H1 (cell line): ENCODE measurements around the gene INO80. TPM values are rescaled to one million over a fixed set of nuclear protein-coding genes. Genes with fewer than 3 reads are reported as not detected.

Experiments used
- E2F6 ChIP-seq: IDR thresholded peaks from 2 replicates; pipeline ENCODE4 v1.6.1; 2012; ENCODE audit warnings: inconsistent platforms
- HDAC6 ChIP-seq: IDR thresholded peaks from one replicate; pipeline ENCODE4 v1.7.1; 2012; ENCODE audit warnings: low read depth, mild to moderate bottlenecking, inconsistent platforms, low read length, moderate library complexity
- KDM4A ChIP-seq: IDR thresholded peaks from one replicate; pipeline ENCODE4 v1.7.1; 2012; ENCODE audit warnings: low read depth, mild to moderate bottlenecking, moderate library complexity, low read length, inconsistent platforms; ENCODE audit not compliant: severe bottlenecking
- KDM5A ChIP-seq: fragments of 200-600 bp; IDR thresholded peaks from 2 replicates; pipeline ENCODE4 v1.7.1; 2012; ENCODE audit warnings: mild to moderate bottlenecking, low read length, inconsistent platforms, mixed read lengths
- RBBP5 ChIP-seq: IDR thresholded peaks from 2 replicates; pipeline ENCODE4 v1.7.1; 2012; ENCODE audit warnings: low read depth, mild to moderate bottlenecking, inconsistent platforms, low read length, moderate library complexity, borderline replicate concordance
- SAP30 ChIP-seq: fragments of 300-600 bp; sonication (generic); IDR thresholded peaks from 2 replicates; pipeline ENCODE4 v1.7.1; 2012; ENCODE audit warnings: low read length, moderate library complexity, mild to moderate bottlenecking, inconsistent platforms; ENCODE audit not compliant: insufficient read depth, insufficient replicate concordance
- polyA plus RNA-seq, 7 experiments: library from polyadenylated mRNA; depleted of rRNA in 3 of 7; stranded (reverse) in 5 of 7; unstranded in 2 of 7; fragments of >200 nt in 5 of 7; fragments of 200-250 nt in 2 of 7; gene quantifications; 1 replicate in 5 of 7; 2 replicates in 1 of 7; 4 replicates in 1 of 7; pipeline versions ENCODE4 v1.2.1 to v1.2.3, GENCODE V29; 2011 to 2013; ENCODE audit warnings: missing spikeins in 2 of 7, mixed read lengths in 2 of 7
- total RNA-seq: library from RNA; stranded (reverse); fragmentation: NEBNext Ultra II Directional; extraction: Animal tissue kit (Norgen Biotek cat#: 25700); gene quantifications from 2 replicates; pipeline ENCODE4 v1.2.1, GENCODE V29; 2021
- TF ChIP-seq, protein P1 (sequence below): fragments of 300-600 bp; sonication (generic); IDR thresholded peaks from 2 replicates; pipeline ENCODE4 v1.7.1; 2012; ENCODE audit warnings: low read length, moderate library complexity, mild to moderate bottlenecking, inconsistent platforms; ENCODE audit not compliant: insufficient replicate concordance
- TF ChIP-seq, protein P2 (sequence below): IDR thresholded peaks from 2 replicates; pipeline ENCODE4 v1.6.1; 2011; ENCODE audit warnings: low read depth, mild to moderate bottlenecking, low read length; ENCODE audit not compliant: insufficient read depth

The INO80 gene
- total and polyA plus RNA-seq, 2 of the 8 experiments (the other 6 are each of a cell fraction or from before 2014, with no cell fraction given): 4.3 to 24.5 TPM

DNA sequence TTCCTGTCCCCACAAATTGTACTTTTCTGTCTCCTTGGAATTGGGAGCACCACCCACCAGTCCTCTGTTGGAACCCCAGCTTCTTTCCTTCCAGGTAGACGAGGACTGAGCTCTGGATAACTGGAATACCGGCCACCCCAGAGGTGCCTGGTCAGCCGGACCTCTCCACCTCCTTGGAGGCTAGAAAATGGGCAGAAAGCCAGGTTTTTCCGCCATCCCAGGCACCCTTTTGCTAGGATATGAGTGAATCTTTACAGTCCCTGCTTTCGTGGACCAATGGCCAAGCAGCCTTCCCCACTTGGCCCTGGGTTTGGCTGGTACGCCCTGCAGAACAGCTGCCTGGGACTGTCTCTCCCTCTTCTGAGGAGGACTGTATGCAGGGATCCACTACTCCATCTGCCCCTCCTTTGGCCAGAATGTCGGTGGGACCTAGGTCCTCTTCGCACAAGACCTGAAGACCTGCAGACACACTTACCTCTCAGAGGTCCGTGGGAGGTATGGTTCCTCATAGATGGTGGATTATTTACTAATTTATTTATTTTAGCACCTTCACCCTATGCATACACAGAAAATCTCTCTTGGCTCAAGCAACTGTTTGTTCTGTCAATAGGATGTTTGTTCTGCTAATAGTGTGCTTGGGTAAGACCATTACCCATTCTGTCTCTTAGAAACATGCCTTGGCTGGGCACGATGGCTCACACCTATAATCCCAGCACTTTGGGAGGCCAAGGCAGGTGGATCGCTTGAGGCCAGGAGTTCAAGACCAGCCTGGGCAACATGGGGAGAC lies 171.4 kb downstream of the INO80 start (continued):
- TF ChIP-seq, protein P1, sequence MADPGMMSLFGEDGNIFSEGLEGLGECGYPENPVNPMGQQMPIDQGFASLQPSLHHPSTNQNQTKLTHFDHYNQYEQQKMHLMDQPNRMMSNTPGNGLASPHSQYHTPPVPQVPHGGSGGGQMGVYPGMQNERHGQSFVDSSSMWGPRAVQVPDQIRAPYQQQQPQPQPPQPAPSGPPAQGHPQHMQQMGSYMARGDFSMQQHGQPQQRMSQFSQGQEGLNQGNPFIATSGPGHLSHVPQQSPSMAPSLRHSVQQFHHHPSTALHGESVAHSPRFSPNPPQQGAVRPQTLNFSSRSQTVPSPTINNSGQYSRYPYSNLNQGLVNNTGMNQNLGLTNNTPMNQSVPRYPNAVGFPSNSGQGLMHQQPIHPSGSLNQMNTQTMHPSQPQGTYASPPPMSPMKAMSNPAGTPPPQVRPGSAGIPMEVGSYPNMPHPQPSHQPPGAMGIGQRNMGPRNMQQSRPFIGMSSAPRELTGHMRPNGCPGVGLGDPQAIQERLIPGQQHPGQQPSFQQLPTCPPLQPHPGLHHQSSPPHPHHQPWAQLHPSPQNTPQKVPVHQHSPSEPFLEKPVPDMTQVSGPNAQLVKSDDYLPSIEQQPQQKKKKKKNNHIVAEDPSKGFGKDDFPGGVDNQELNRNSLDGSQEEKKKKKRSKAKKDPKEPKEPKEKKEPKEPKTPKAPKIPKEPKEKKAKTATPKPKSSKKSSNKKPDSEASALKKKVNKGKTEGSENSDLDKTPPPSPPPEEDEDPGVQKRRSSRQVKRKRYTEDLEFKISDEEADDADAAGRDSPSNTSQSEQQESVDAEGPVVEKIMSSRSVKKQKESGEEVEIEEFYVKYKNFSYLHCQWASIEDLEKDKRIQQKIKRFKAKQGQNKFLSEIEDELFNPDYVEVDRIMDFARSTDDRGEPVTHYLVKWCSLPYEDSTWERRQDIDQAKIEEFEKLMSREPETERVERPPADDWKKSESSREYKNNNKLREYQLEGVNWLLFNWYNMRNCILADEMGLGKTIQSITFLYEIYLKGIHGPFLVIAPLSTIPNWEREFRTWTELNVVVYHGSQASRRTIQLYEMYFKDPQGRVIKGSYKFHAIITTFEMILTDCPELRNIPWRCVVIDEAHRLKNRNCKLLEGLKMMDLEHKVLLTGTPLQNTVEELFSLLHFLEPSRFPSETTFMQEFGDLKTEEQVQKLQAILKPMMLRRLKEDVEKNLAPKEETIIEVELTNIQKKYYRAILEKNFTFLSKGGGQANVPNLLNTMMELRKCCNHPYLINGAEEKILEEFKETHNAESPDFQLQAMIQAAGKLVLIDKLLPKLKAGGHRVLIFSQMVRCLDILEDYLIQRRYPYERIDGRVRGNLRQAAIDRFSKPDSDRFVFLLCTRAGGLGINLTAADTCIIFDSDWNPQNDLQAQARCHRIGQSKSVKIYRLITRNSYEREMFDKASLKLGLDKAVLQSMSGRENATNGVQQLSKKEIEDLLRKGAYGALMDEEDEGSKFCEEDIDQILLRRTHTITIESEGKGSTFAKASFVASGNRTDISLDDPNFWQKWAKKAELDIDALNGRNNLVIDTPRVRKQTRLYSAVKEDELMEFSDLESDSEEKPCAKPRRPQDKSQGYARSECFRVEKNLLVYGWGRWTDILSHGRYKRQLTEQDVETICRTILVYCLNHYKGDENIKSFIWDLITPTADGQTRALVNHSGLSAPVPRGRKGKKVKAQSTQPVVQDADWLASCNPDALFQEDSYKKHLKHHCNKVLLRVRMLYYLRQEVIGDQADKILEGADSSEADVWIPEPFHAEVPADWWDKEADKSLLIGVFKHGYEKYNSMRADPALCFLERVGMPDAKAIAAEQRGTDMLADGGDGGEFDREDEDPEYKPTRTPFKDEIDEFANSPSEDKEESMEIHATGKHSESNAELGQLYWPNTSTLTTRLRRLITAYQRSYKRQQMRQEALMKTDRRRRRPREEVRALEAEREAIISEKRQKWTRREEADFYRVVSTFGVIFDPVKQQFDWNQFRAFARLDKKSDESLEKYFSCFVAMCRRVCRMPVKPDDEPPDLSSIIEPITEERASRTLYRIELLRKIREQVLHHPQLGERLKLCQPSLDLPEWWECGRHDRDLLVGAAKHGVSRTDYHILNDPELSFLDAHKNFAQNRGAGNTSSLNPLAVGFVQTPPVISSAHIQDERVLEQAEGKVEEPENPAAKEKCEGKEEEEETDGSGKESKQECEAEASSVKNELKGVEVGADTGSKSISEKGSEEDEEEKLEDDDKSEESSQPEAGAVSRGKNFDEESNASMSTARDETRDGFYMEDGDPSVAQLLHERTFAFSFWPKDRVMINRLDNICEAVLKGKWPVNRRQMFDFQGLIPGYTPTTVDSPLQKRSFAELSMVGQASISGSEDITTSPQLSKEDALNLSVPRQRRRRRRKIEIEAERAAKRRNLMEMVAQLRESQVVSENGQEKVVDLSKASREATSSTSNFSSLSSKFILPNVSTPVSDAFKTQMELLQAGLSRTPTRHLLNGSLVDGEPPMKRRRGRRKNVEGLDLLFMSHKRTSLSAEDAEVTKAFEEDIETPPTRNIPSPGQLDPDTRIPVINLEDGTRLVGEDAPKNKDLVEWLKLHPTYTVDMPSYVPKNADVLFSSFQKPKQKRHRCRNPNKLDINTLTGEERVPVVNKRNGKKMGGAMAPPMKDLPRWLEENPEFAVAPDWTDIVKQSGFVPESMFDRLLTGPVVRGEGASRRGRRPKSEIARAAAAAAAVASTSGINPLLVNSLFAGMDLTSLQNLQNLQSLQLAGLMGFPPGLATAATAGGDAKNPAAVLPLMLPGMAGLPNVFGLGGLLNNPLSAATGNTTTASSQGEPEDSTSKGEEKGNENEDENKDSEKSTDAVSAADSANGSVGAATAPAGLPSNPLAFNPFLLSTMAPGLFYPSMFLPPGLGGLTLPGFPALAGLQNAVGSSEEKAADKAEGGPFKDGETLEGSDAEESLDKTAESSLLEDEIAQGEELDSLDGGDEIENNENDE: no peak
- TF ChIP-seq, protein P2, sequence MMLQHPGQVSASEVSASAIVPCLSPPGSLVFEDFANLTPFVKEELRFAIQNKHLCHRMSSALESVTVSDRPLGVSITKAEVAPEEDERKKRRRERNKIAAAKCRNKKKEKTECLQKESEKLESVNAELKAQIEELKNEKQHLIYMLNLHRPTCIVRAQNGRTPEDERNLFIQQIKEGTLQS: no peak
- TF ChIP-seq E2F6: no peak
- no peak for TF ChIP-seq RBBP5
- TF ChIP-seq KDM5A: no peak
- no peak for TF ChIP-seq HDAC6
- TF ChIP-seq KDM4A: no peak
- TF ChIP-seq SAP30: no peak
